ENCODE results near the gene SLC9A9.

DNA sequence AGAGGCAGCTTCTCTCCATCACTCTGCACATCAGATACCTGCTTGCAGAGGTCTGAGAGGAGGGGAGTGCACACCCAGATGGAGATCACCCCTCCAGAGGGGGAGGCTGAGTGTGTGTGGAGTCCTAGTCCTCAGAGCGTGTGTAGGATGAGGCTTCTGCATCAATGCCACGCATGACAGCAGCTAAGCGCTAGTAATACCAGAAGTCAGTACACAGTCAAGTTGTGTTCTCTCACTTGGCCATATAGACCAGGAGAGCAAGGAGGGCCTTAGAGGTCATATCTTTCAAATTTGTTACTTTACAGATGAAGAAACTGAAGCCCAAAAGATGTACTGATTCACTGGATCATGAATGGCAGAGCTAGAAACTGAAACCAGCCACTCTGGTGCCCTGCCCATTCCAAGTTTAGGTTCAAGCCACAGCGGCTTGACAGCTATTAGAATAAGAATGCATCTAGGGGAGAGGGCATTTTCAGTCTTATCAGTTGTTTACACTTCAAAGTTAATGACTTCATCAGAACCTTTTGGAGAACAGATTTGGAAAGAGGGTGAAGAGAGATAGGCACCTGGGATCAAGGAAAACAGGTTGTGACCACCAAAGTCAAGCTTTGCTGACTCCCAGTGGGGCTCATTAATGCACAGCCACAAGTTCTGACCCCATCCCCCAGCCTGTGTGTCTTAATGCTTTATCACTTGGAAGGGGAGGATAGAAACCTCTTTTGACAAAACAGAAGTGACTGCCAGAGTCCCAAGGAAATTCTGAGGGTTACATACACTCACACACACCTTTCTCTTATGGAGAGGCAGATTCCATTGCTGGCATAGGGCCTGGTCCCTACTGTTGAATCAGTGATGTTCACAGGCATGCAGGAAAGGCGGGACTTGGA lies 418.4 kb downstream of the SLC9A9 start:
- TF ChIP-seq, protein P1, sequence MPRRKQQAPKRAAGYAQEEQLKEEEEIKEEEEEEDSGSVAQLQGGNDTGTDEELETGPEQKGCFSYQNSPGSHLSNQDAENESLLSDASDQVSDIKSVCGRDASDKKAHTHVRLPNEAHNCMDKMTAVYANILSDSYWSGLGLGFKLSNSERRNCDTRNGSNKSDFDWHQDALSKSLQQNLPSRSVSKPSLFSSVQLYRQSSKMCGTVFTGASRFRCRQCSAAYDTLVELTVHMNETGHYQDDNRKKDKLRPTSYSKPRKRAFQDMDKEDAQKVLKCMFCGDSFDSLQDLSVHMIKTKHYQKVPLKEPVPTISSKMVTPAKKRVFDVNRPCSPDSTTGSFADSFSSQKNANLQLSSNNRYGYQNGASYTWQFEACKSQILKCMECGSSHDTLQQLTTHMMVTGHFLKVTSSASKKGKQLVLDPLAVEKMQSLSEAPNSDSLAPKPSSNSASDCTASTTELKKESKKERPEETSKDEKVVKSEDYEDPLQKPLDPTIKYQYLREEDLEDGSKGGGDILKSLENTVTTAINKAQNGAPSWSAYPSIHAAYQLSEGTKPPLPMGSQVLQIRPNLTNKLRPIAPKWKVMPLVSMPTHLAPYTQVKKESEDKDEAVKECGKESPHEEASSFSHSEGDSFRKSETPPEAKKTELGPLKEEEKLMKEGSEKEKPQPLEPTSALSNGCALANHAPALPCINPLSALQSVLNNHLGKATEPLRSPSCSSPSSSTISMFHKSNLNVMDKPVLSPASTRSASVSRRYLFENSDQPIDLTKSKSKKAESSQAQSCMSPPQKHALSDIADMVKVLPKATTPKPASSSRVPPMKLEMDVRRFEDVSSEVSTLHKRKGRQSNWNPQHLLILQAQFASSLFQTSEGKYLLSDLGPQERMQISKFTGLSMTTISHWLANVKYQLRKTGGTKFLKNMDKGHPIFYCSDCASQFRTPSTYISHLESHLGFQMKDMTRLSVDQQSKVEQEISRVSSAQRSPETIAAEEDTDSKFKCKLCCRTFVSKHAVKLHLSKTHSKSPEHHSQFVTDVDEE (CRISPR knock-in tag; IDR thresholded peaks at IDR 0.05), result no peak
- no peak for TF ChIP-seq ZNF8 (CRISPR knock-in tag; IDR thresholded peaks at IDR 0.05)
- TF ChIP-seq, protein P2, sequence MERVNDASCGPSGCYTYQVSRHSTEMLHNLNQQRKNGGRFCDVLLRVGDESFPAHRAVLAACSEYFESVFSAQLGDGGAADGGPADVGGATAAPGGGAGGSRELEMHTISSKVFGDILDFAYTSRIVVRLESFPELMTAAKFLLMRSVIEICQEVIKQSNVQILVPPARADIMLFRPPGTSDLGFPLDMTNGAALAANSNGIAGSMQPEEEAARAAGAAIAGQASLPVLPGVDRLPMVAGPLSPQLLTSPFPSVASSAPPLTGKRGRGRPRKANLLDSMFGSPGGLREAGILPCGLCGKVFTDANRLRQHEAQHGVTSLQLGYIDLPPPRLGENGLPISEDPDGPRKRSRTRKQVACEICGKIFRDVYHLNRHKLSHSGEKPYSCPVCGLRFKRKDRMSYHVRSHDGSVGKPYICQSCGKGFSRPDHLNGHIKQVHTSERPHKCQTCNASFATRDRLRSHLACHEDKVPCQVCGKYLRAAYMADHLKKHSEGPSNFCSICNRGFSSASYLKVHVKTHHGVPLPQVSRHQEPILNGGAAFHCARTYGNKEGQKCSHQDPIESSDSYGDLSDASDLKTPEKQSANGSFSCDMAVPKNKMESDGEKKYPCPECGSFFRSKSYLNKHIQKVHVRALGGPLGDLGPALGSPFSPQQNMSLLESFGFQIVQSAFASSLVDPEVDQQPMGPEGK (CRISPR knock-in tag; IDR thresholded peaks at IDR 0.05; ENCODE audit: borderline replicate concordance), result no peak
- no peak for TF ChIP-seq RARB (CRISPR knock-in tag; IDR thresholded peaks at IDR 0.05)
- TF ChIP-seq, protein P3, sequence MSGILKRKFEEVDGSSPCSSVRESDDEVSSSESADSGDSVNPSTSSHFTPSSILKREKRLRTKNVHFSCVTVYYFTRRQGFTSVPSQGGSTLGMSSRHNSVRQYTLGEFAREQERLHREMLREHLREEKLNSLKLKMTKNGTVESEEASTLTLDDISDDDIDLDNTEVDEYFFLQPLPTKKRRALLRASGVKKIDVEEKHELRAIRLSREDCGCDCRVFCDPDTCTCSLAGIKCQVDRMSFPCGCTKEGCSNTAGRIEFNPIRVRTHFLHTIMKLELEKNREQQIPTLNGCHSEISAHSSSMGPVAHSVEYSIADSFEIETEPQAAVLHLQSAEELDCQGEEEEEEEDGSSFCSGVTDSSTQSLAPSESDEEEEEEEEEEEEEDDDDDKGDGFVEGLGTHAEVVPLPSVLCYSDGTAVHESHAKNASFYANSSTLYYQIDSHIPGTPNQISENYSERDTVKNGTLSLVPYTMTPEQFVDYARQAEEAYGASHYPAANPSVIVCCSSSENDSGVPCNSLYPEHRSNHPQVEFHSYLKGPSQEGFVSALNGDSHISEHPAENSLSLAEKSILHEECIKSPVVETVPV (CRISPR knock-in tag; IDR thresholded peaks at IDR 0.05), result no peak
- no peak for TF ChIP-seq ZFP3 (CRISPR knock-in tag; IDR thresholded peaks at IDR 0.05)
- TF ChIP-seq ESRRG (CRISPR knock-in tag; IDR thresholded peaks at IDR 0.05), result no peak
- TF ChIP-seq ZFP30 (CRISPR knock-in tag; IDR thresholded peaks at IDR 0.05), result no peak
- TF ChIP-seq ARNTL (CRISPR knock-in tag; IDR thresholded peaks at IDR 0.05; ENCODE audit: borderline replicate concordance, low read depth), result no peak
- TF ChIP-seq, protein P4, sequence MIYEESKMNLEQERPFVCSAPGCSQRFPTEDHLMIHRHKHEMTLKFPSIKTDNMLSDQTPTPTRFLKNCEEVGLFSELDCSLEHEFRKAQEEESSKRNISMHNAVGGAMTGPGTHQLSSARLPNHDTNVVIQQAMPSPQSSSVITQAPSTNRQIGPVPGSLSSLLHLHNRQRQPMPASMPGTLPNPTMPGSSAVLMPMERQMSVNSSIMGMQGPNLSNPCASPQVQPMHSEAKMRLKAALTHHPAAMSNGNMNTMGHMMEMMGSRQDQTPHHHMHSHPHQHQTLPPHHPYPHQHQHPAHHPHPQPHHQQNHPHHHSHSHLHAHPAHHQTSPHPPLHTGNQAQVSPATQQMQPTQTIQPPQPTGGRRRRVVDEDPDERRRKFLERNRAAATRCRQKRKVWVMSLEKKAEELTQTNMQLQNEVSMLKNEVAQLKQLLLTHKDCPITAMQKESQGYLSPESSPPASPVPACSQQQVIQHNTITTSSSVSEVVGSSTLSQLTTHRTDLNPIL (CRISPR knock-in tag; IDR thresholded peaks at IDR 0.05; ENCODE audit: low read depth), result no peak
- TF ChIP-seq BACH2 (CRISPR knock-in tag; IDR thresholded peaks at IDR 0.05; ENCODE audit: borderline replicate concordance), result no peak
- TF ChIP-seq, protein P5, sequence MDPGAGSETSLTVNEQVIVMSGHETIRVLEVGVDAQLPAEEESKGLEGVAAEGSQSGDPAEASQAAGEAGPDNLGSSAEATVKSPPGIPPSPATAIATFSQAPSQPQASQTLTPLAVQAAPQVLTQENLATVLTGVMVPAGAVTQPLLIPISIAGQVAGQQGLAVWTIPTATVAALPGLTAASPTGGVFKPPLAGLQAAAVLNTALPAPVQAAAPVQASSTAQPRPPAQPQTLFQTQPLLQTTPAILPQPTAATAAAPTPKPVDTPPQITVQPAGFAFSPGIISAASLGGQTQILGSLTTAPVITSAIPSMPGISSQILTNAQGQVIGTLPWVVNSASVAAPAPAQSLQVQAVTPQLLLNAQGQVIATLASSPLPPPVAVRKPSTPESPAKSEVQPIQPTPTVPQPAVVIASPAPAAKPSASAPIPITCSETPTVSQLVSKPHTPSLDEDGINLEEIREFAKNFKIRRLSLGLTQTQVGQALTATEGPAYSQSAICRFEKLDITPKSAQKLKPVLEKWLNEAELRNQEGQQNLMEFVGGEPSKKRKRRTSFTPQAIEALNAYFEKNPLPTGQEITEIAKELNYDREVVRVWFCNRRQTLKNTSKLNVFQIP (CRISPR knock-in tag; IDR thresholded peaks at IDR 0.05; ENCODE audit: borderline replicate concordance, low read depth), result no peak
- TF ChIP-seq ISL1 (CRISPR knock-in tag; IDR thresholded peaks at IDR 0.05), result no peak
